Upper lobe of right lung (tissue), 1 donor: ENCODE data around the gene AGPAT4. TPM values are rescaled to one million over a fixed set of nuclear protein-coding genes. Genes with fewer than 3 reads are reported as not detected.

Experiments
- ATAC-seq: fragments of 200-7000 bp; cut with Tn5 transposase; one replicate; pipeline ENCODE4 v1.9.1; 2020; ENCODE audit warnings: mild to moderate bottlenecking, moderate library complexity
- DNase-seq: peaks from one replicate; pipeline ENCODE4 v3.0.0-alpha.2; 2020
- H3K27ac ChIP-seq: fragments of 200-600 bp; one replicate; pipeline ENCODE4 v1.8.0; 2022
- H3K27me3 ChIP-seq: fragments of 200-600 bp; one replicate; pipeline ENCODE4 v1.8.0; 2022; ENCODE audit warnings: mild to moderate bottlenecking
- H3K36me3 ChIP-seq: fragments of 200-600 bp; one replicate; pipeline ENCODE4 v1.8.0; 2022
- H3K4me1 ChIP-seq: fragments of 200-600 bp; one replicate; pipeline ENCODE4 v1.8.0; 2022
- H3K4me3 ChIP-seq: fragments of 200-600 bp; one replicate; pipeline ENCODE4 v1.8.0; 2022; ENCODE audit warnings: mild to moderate bottlenecking
- H3K9me3 ChIP-seq: fragments of 200-600 bp; one replicate; pipeline ENCODE4 v1.8.0; 2022
- intact Hi-C: fragments of 100-400 bp; cut with DNase I; formaldehyde crosslinking; loops from one replicate; pipeline ENCODE4 v1.11.0; 2022
- total RNA-seq: library from RNA; stranded (reverse); fragmentation: NEBNext Ultra II Directional; extraction: Animal tissue kit (Norgen Biotek cat#: 25700); gene quantifications from one replicate; pipeline ENCODE4 v1.2.1, GENCODE V29; 2021
- TF ChIP-seq, protein P1 (sequence below): fragments of 200-600 bp; IDR thresholded peaks from one replicate; pipeline ENCODE4 v1.8.0; 2022; ENCODE audit warnings: antibody characterized with exemption
- donor health status: DM: no; HTN: yes; CAD: no; lungs with severe emphysema.

The AGPAT4 gene
- total RNA-seq, 1 donor from 2014 or later, result 16.6 TPM

DNA sequence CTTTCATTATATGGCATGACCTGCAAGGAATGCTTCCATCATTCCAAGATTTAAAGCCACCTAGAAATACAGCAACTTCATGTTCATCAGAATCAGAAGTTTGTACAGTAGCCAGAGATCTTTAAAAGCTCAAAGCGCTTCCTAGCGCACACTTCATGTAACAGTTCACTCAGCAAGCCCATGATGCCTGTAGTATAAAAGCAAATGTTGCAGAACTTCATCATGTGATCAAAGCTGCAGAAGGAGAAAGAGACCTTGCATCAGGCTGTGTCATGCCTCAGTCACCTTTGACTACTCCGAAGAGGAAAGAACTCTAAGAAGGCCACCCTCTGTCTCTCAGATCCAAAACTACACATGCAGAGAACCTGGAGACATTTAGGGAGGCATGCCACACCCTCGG is 78.5 kb downstream of the AGPAT4 start:
- Histone ChIP-seq H3K9me3 (no peaks in the 10 kb centered on the region), H3K36me3 (no peaks in the 10 kb centered on the region), H3K4me1 (no peaks in the 10 kb centered on the region), H3K27ac (no peak overlapping the region), H3K4me3 (no peak overlapping the region), H3K27me3 (no peaks in the 10 kb centered on the region)
- DNase-seq (no peak), ATAC-seq (peak; percentile 73)
- TF ChIP-seq, protein P1, sequence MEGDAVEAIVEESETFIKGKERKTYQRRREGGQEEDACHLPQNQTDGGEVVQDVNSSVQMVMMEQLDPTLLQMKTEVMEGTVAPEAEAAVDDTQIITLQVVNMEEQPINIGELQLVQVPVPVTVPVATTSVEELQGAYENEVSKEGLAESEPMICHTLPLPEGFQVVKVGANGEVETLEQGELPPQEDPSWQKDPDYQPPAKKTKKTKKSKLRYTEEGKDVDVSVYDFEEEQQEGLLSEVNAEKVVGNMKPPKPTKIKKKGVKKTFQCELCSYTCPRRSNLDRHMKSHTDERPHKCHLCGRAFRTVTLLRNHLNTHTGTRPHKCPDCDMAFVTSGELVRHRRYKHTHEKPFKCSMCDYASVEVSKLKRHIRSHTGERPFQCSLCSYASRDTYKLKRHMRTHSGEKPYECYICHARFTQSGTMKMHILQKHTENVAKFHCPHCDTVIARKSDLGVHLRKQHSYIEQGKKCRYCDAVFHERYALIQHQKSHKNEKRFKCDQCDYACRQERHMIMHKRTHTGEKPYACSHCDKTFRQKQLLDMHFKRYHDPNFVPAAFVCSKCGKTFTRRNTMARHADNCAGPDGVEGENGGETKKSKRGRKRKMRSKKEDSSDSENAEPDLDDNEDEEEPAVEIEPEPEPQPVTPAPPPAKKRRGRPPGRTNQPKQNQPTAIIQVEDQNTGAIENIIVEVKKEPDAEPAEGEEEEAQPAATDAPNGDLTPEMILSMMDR, result no peak
- intact Hi-C loops, result no loop called here

DNA sequence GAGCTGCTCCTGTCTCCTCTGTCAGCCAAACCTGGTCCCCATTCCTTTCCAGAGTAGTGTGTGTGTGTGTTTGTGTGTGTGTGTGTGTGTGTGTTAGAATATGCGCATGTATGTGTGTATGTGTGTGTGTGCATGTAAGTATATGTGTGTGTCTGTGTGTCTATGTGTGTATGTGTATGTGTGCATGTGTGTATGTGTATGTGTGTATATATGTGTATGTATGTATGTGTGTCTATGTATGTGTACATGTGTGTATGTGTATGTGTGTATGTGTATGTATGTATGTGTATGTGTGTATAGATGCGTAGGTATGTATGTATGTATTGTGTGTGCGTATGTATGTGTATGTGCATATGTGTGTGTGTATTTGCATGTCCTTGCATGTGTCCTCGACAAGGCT is 79.5 kb downstream of the AGPAT4 start:
- no peaks in the 10 kb centered on the region for H3K9me3 ChIP-seq
- no peaks in the 10 kb centered on the region for H3K4me1 ChIP-seq
- TF ChIP-seq, protein P1, result no peak
- no peak for DNase-seq
- H3K27me3 ChIP-seq, result no peaks in the 10 kb centered on the region
- intact Hi-C loops, result no loop called here
- ATAC-seq, result no peak
- no peak overlapping the region for H3K4me3 ChIP-seq
- H3K36me3 ChIP-seq, result no peaks in the 10 kb centered on the region
- H3K27ac ChIP-seq, result no peak overlapping the region

GRCh38 chr6:161192636-161193411 is 81.0 kb downstream of the AGPAT4 start:
- ATAC-seq, result no peak
- no peak for DNase-seq
- no peaks in the 10 kb centered on the region for H3K36me3 ChIP-seq
- H3K27me3 ChIP-seq, result no peaks in the 10 kb centered on the region
- no peak overlapping the region for H3K27ac ChIP-seq
- no peaks in the 10 kb centered on the region for H3K4me1 ChIP-seq
- no peaks in the 10 kb centered on the region for H3K9me3 ChIP-seq
- intact Hi-C loops, result no loop called here
- H3K4me3 ChIP-seq, result no peak overlapping the region
- TF ChIP-seq, protein P1, result no peak

DNA sequence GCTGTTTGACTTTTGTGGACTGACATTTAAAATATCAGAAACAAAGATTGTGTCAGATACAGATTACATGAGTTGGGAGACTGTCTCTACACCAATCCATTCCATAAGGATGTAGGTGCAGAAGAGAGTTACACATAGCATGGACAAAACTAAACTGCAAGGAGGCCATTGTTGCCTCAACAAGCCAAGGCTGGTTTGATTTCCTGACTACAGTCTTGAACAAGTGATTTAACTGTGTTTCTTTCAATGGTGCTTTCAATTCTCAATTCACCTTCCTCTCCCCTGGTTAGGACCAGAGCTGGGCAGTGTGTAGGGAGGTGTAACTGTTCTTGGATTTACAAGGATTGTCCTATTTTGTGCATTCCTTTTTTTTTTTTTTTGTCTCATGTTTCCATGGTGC is 82.2 kb downstream of the AGPAT4 start:
- ATAC-seq, result no peak
- intact Hi-C loops, result no loop called here

GRCh38 chr6:161191007-161191406 is 82.9 kb downstream of the AGPAT4 start:
- H3K4me1 ChIP-seq, result no peaks in the 10 kb centered on the region
- ATAC-seq, result no peak

More for the DNA sequence above, 82.2 kb downstream of the AGPAT4 start:
- no peaks in the 10 kb centered on the region for H3K36me3 ChIP-seq
- no peaks in the 10 kb centered on the region for H3K9me3 ChIP-seq
- no peak for DNase-seq
- TF ChIP-seq, protein P1, result no peak
- H3K4me3 ChIP-seq, result no peak overlapping the region
- no peak overlapping the region for H3K27ac ChIP-seq
- no peaks in the 10 kb centered on the region for H3K4me1 ChIP-seq
- H3K27me3 ChIP-seq, result no peaks in the 10 kb centered on the region

More at GRCh38 chr6:161191007-161191406, 82.9 kb downstream of the AGPAT4 start:
- DNase-seq, result no peak
- intact Hi-C loops, result no loop called here
- Histone ChIP-seq H3K27me3 (no peaks in the 10 kb centered on the region), H3K4me3 (no peak overlapping the region), H3K27ac (no peak overlapping the region), H3K9me3 (no peaks in the 10 kb centered on the region), H3K36me3 (no peaks in the 10 kb centered on the region)
- TF ChIP-seq, protein P1, result no peak
